PC-3 (cell line): ENCODE results near the gene NLRP13. TPM values are rescaled to one million over a fixed set of nuclear protein-coding genes. Genes with fewer than 3 reads are reported as not detected.

Source experiments
- ATAC-seq: fragments of 200-7000 bp; cut with Tn5 transposase; 2 replicates; pipeline ENCODE4 v1.9.1; 2020; ENCODE audit warnings: mild to moderate bottlenecking, moderate library complexity
- BruUV-seq: library from RNA; stranded (reverse); fragments of 400-500 nt; replicated peaks from 2 replicates; lab custom pipeline; 2021; lab: Mats Ljungman, UMichigan
- CTCF ChIA-PET: fragments of 300-600 bp; sonication (Branson Sonifier 250); formaldehyde crosslinking; loops from one replicate; lab custom pipeline; 2022; ENCODE audit warnings: antibody characterized with exemption; lab: Charles Lee
- POLR2A ChIA-PET: fragments of 300-600 bp; sonication (Branson Sonifier 250); formaldehyde crosslinking; loops from one replicate; lab custom pipeline; 2022; ENCODE audit warnings: antibody characterized with exemption; ENCODE audit not compliant: unreplicated experiment; lab: Charles Lee
- DNase-seq: peaks from one replicate; pipeline ENCODE4 v3.0.0-alpha.2; 2015
- H2AFZ ChIP-seq: fragments of 300-600 bp; sonication (generic); 2 replicates; pipeline ENCODE4 v1.6.0; 2016; ENCODE audit warnings: antibody characterized with exemption, low read length
- H3F3A ChIP-seq: fragments of 300-600 bp; sonication (generic); one replicate; pipeline ENCODE4 v1.6.0; 2017; ENCODE audit warnings: antibody characterized with exemption, low read length, control low read depth, mild to moderate bottlenecking; ENCODE audit not compliant: unreplicated experiment
- H3K27ac ChIP-seq: fragments of 300-600 bp; sonication (generic); 2 replicates; pipeline ENCODE4 v1.5.1; 2016; ENCODE audit warnings: mild to moderate bottlenecking, low read length
- H3K27me3 ChIP-seq: fragments of 300-600 bp; sonication (generic); 2 replicates; pipeline ENCODE4 v1.6.1; 2016; ENCODE audit warnings: low read length, mixed read lengths
- H3K36me3 ChIP-seq: fragments of 300-600 bp; sonication (generic); 2 replicates; pipeline ENCODE4 v1.6.1; 2016; ENCODE audit warnings: low read depth, mixed run types, low read length, mixed read lengths
- H3K4me1 ChIP-seq: fragments of 300-600 bp; sonication (generic); 2 replicates; pipeline ENCODE4 v1.5.1; 2016; ENCODE audit warnings: low read length; ENCODE audit not compliant: insufficient read depth
- H3K4me2 ChIP-seq: fragments of 300-600 bp; sonication (generic); 2 replicates; pipeline ENCODE4 v1.6.0; 2016; ENCODE audit warnings: low read length
- H3K4me3 ChIP-seq: fragments of 300-600 bp; sonication (generic); 2 replicates; pipeline ENCODE4 v1.5.1; 2016; ENCODE audit warnings: mild to moderate bottlenecking, low read length, mixed read lengths
- H3K79me2 ChIP-seq: fragments of 300-600 bp; sonication (generic); 2 replicates; pipeline ENCODE4 v1.6.1; 2017; ENCODE audit warnings: low read length, mixed read lengths
- H3K9ac ChIP-seq: fragments of 300-600 bp; sonication (generic); 2 replicates; pipeline ENCODE4 v1.6.0; 2016; ENCODE audit warnings: mild to moderate bottlenecking, low read length
- H3K9me2 ChIP-seq: fragments of 300-600 bp; sonication (generic); replicated peaks from 2 replicates; pipeline ENCODE4 v1.6.1; 2016; ENCODE audit warnings: mixed run types, low read length, mixed read lengths
- H3K9me3 ChIP-seq: fragments of 300-600 bp; sonication (generic); 2 replicates; pipeline ENCODE4 v1.6.1; 2016; ENCODE audit warnings: low read length, mixed read lengths
- H4K20me1 ChIP-seq: fragments of 300-600 bp; sonication (generic); 2 replicates; pipeline ENCODE4 v1.6.1; 2016; ENCODE audit warnings: low read length, mixed read lengths
- EZH2 ChIP-seq: fragments of 300-600 bp; sonication (generic); IDR thresholded peaks from one replicate; pipeline ENCODE4 v1.6.1; 2017; ENCODE audit warnings: antibody characterized with exemption, mild to moderate bottlenecking, low read length; ENCODE audit not compliant: unreplicated experiment
- EZH2phosphoT487 ChIP-seq: fragments of 300-600 bp; sonication (generic); IDR thresholded peaks from 2 replicates; pipeline ENCODE4 v1.6.1; 2018; ENCODE audit warnings: mild to moderate bottlenecking, antibody characterized with exemption, low read length, borderline replicate concordance
- intact Hi-C: fragments of 100-400 bp; cut with micrococcal nuclease; formaldehyde crosslinking; loops from 2 replicates; pipeline ENCODE4 v1.9.0; 2023
- total RNA-seq: library from RNA; depleted of rRNA; stranded (reverse); fragments of >200 nt; gene quantifications from 2 replicates; pipeline ENCODE4 v1.2.3, GENCODE V29; 2014
- TF ChIP-seq, protein P1 (sequence below): fragments of 300-600 bp; sonication (generic); conservative IDR thresholded peaks from 2 replicates; pipeline ENCODE4 v1.5.1; 2017; ENCODE audit warnings: antibody characterized with exemption, low read depth, mild to moderate bottlenecking, low read length

NLRP13 gene
- total RNA-seq, 1 experiment from 2014 or later = not detected

DNA sequence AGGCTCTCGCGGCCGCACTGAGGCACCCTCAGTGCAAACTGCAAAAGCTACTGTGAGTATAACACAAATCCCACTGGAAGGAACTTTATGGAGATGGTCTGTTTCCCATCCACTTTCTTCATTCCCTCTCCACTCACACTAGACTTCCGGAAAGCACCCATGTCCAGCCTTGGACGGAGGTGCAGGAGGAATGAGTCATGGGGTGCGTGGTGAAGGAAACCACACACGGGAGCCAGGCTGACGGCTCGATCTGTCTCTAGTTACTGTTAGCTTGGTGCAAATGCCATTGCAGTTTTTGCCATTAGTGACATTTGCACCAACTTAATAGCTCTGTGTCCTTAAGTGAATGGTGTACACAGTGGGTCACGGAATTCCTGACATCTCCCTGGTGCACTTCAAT, 30.1 kb upstream of the NLRP13 start:
- no peak for TF ChIP-seq EZH2phosphoT487
- TF ChIP-seq, protein P1, sequence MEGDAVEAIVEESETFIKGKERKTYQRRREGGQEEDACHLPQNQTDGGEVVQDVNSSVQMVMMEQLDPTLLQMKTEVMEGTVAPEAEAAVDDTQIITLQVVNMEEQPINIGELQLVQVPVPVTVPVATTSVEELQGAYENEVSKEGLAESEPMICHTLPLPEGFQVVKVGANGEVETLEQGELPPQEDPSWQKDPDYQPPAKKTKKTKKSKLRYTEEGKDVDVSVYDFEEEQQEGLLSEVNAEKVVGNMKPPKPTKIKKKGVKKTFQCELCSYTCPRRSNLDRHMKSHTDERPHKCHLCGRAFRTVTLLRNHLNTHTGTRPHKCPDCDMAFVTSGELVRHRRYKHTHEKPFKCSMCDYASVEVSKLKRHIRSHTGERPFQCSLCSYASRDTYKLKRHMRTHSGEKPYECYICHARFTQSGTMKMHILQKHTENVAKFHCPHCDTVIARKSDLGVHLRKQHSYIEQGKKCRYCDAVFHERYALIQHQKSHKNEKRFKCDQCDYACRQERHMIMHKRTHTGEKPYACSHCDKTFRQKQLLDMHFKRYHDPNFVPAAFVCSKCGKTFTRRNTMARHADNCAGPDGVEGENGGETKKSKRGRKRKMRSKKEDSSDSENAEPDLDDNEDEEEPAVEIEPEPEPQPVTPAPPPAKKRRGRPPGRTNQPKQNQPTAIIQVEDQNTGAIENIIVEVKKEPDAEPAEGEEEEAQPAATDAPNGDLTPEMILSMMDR = no peak
- no peaks in the 10 kb centered on the region for H3F3A ChIP-seq
- H3K9me3 ChIP-seq = no peaks in the 10 kb centered on the region
- H4K20me1 ChIP-seq = no peaks in the 10 kb centered on the region
- no peaks in the 10 kb centered on the region for H3K79me2 ChIP-seq
- DNase-seq (peak; percentile 72), ATAC-seq (peak; percentile 45; the same call in 1 of the 2 replicates)
- no TSS peak for BruUV-seq
- no peak overlapping the region for H3K9ac ChIP-seq
- H3K36me3 ChIP-seq = no peaks in the 10 kb centered on the region
- H3K27me3 ChIP-seq = no peaks in the 10 kb centered on the region
- no peak overlapping the region for H3K4me3 ChIP-seq
- H3K9me2 ChIP-seq = no peaks in the 10 kb centered on the region
- no peak overlapping the region for H3K27ac ChIP-seq
- intact Hi-C loops = no loop called here
- POLR2A ChIA-PET = no interaction called here
- H3K4me2 ChIP-seq = no peak overlapping the region
- peaks cover 22% of the 10 kb centered on the region for H3K4me1 ChIP-seq
- CTCF ChIA-PET = no interaction called here
- H2AFZ ChIP-seq = no peak overlapping the region

DNA sequence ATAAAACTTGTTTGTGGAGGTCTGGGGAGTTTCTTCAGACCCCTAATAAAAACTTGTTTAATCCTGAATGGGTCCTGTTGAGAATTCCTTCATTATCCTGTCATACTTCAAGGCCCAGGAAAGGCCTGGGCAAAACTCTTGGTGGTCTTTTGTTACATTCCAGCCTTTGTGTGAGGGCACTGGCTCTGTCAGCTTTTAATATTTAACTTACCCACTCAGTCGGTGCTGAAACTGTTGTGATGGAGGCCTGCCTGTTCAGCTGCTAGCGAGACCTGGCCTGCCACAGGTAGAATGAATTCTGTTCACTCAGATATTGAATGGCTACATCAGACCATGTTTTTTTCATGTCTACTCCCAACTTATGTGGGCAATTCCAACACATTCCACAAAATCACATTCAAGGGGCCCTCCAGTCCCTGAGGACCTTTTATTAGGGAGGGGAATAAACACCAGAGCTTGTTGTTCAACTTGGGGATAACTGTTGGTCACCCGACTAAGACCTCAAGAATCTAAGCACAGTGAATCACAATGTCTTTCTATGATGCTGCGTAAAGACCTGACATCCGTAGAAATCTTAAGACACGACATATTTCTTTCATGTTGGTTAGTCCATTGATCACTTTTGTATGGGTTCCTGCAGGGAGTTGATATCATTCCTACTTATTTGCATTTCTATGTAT, 28.0 kb upstream of the NLRP13 start:
- Histone ChIP-seq H3K4me1 (peaks cover 37% of the 10 kb centered on the region), H3K27me3 (no peaks in the 10 kb centered on the region), H3K9ac (no peak overlapping the region), H4K20me1 (no peaks in the 10 kb centered on the region), H3K4me3 (no peak overlapping the region), H3K4me2 (no peak overlapping the region), H2AFZ (no peak overlapping the region), H3K9me3 (no peaks in the 10 kb centered on the region), H3F3A (no peaks in the 10 kb centered on the region), H3K36me3 (no peaks in the 10 kb centered on the region), H3K27ac (no peak overlapping the region), H3K79me2 (no peaks in the 10 kb centered on the region), H3K9me2 (no peaks in the 10 kb centered on the region)
- intact Hi-C loops = no loop called here
- ATAC-seq (no peak), DNase-seq (no peak)
- BruUV-seq = no TSS peak
- no peak for TF ChIP-seq EZH2
- TF ChIP-seq, protein P1 = no peak
- TF ChIP-seq EZH2phosphoT487 = no peak
- ChIA-PET CTCF (no interaction called here), POLR2A (interaction anchor here (0.6 kb wide), 1 partner anchor 209 kb away, joined by 3 read pairs; no protein-coding TSS in a partner anchor)

DNA sequence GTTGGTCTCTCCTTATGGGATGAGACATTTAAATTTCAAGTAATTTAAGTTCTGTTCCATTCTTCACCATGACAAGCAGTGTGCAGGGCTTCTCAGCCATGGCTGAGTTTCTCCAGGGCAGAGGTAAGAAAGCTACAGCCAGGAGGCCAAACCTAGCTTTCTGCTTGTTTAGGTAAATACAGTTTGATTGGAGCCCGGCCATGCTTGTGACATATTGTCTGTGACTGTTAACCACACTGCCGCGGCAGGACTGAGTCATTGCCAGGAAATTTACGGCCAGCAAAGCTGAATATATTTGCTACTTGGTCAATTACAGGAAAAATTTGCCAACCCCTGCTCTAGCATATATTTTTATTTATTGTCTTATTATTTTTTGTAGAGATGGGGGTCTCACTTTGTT, 26.2 kb upstream of the NLRP13 start:
- Histone ChIP-seq H3K79me2 (no peaks in the 10 kb centered on the region), H3K36me3 (no peaks in the 10 kb centered on the region), H3F3A (no peaks in the 10 kb centered on the region), H3K9ac (no peak overlapping the region), H3K4me1 (peaks cover 37% of the 10 kb centered on the region), H3K27me3 (0 out of 2 replicates have a peak, but pooled peaks cover 4% of the 10 kb centered on the region), H2AFZ (no peak overlapping the region), H3K27ac (no peak overlapping the region), H3K9me3 (no peaks in the 10 kb centered on the region), H4K20me1 (no peaks in the 10 kb centered on the region), H3K9me2 (no peaks in the 10 kb centered on the region), H3K4me3 (0 out of 2 replicates have a peak overlapping the region, but pooled peaks have one; percentile 4), H3K4me2 (peak overlapping the region; percentile 58)
- ChIA-PET POLR2A (no interaction called here), CTCF (no interaction called here)
- no TSS peak for BruUV-seq
- ATAC-seq = peak; percentile 97
- TF ChIP-seq EZH2 (no peak), EZH2phosphoT487 (no peak)
- TF ChIP-seq, protein P1 = no peak
- peak; percentile 96 for DNase-seq
- intact Hi-C loops = no loop called here
